ENCODE results near the gene GCFC2.

Gene GCFC2

GRCh38 chr2:75728614-75729419, 18.1 kb upstream of the GCFC2 start:
- no peak for TF ChIP-seq CTCF (IDR thresholded peaks at IDR 0.05)

GRCh38 chr2:75722687-75723086, 12.0 kb upstream of the GCFC2 start:
- no peak for TF ChIP-seq CTCF (IDR thresholded peaks at IDR 0.05)

GRCh38 chr2:75720525-75720924, 9.8 kb upstream of the GCFC2 start:
- no peak for TF ChIP-seq CTCF (IDR thresholded peaks at IDR 0.05)

GRCh38 chr2:75719616-75720015, 8.9 kb upstream of the GCFC2 start:
- TF ChIP-seq CTCF (IDR thresholded peaks at IDR 0.05) = no peak

GRCh38 chr2:75716406-75716805, 5.7 kb upstream of the GCFC2 start:
- no peak for TF ChIP-seq CTCF (IDR thresholded peaks at IDR 0.05)

- no peak for TF ChIP-seq CTCF (IDR thresholded peaks at IDR 0.05)
Measured at GRCh38 chr2:75710220-75710576, 517 bp downstream of the GCFC2 start.

GRCh38 chr2:75709297-75709696, 1.4 kb downstream of the GCFC2 start:
- no peak for TF ChIP-seq CTCF (IDR thresholded peaks at IDR 0.05)

- no peak for TF ChIP-seq CTCF (IDR thresholded peaks at IDR 0.05)
Measured at GRCh38 chr2:75707901-75708300, 2.8 kb downstream of the GCFC2 start.
